ENCODE measurements around the gene CLCN4. TPM values are rescaled to one million over a fixed set of nuclear protein-coding genes. Genes with fewer than 3 reads are reported as not detected.

CLCN4 gene
- 3.1 to 5.9 TPM (median 4.0 TPM) in 5 replicates for total RNA-seq (2022; extraction: Qiagen RNA extraction; ENCODE audit: low read depth)

GRCh38 chrX:10156199-10157031 lies at the start of gene CLCN4:
Gene CLCN4, plus strand, starts transcription at chrX:10156975. Its CDS starts 28,058 bp downstream, at chrX:10185033.

Other genes with a start within 250 kb of the CLCN4 start
- not detected in 5 replicates for gene CLDN34, start 189.6 kb upstream of the CLCN4 start, total RNA-seq (2022; extraction: Qiagen RNA extraction; ENCODE audit: low read depth)